Measurements from ENCODE around the gene DCXR.

DNA sequence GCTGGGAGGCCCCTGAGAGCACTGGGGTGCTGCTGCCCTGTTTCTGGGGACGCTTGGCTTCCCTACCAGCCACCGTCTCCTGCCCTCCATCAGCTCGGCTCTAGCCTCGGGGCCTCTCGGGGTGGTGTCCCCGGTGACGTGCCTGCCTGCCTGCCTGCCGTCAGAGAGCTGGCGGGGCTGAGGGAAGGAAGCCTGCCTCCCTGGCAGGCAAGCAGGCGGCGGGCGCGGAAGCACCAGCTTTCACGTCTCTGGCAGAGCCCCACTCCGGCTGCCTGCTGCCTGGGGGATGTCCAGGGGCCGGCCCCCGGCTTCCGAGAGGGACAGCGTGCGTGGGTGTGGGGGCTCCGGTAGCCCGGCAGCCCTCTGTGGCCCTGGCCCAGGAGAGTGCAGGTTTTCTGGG is 24.2 kb downstream of the DCXR start:
- no peak for TF ChIP-seq EP300 (IDR thresholded peaks at IDR 0.05)
- TF ChIP-seq, protein P1, sequence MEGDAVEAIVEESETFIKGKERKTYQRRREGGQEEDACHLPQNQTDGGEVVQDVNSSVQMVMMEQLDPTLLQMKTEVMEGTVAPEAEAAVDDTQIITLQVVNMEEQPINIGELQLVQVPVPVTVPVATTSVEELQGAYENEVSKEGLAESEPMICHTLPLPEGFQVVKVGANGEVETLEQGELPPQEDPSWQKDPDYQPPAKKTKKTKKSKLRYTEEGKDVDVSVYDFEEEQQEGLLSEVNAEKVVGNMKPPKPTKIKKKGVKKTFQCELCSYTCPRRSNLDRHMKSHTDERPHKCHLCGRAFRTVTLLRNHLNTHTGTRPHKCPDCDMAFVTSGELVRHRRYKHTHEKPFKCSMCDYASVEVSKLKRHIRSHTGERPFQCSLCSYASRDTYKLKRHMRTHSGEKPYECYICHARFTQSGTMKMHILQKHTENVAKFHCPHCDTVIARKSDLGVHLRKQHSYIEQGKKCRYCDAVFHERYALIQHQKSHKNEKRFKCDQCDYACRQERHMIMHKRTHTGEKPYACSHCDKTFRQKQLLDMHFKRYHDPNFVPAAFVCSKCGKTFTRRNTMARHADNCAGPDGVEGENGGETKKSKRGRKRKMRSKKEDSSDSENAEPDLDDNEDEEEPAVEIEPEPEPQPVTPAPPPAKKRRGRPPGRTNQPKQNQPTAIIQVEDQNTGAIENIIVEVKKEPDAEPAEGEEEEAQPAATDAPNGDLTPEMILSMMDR (IDR thresholded peaks at IDR 0.05) = no peak
- TF ChIP-seq POLR2A (IDR thresholded peaks at IDR 0.05) = no peak
